HG03521 (cell line): Measurements from ENCODE around the gene RIMBP3C.
"Not testable (repeated sequence)": the region's sequence is repeated elsewhere in the genome, so short reads cannot be mapped to it uniquely, and the experiment has no call there.

Experiments
- ATAC-seq: cut with Tn5 transposase; IDR thresholded peaks from one replicate; pipeline ENCODE4 v1.9.1; 2021; ENCODE audit warnings: mild to moderate bottlenecking, moderate library complexity; ENCODE audit not compliant: unreplicated experiment

RIMBP3C gene

GRCh38 chr22:21579474-21579851 is 28.2 kb upstream of the RIMBP3C start:
- ATAC-seq, result no peak

- no peak for ATAC-seq
Observed at GRCh38 chr22:21573750-21574494, 22.7 kb upstream of the RIMBP3C start.

GRCh38 chr22:21573293-21573734 is 22.1 kb upstream of the RIMBP3C start:
- no peak for ATAC-seq

GRCh38 chr22:21571679-21572078 is 20.4 kb upstream of the RIMBP3C start:
- no peak for ATAC-seq

GRCh38 chr22:21570398-21570797 is 19.1 kb upstream of the RIMBP3C start:
- no peak for ATAC-seq

GRCh38 chr22:21569459-21570170 is 18.4 kb upstream of the RIMBP3C start:
- ATAC-seq, result no peak

GRCh38 chr22:21569076-21569427 is 17.8 kb upstream of the RIMBP3C start:
- not testable (repeated sequence) for ATAC-seq

- no peak for ATAC-seq
Observed at GRCh38 chr22:21568347-21569075, 17.2 kb upstream of the RIMBP3C start.

GRCh38 chr22:21567456-21568346 is 16.4 kb upstream of the RIMBP3C start, which contains the start of gene UBE2L3:
TSS of gene UBE2L3 (plus strand) at chr22:21567714. CDS start at chr22:21567745, 31 bp downstream.
- ATAC-seq, result peak; percentile 72

GRCh38 chr22:21564411-21564810 is 13.2 kb upstream of the RIMBP3C start:
- no peak for ATAC-seq

GRCh38 chr22:21563912-21564311 is 12.7 kb upstream of the RIMBP3C start:
- no peak for ATAC-seq

- ATAC-seq, result not testable (repeated sequence)
Observed at GRCh38 chr22:21560657-21561056, 9.4 kb upstream of the RIMBP3C start.

GRCh38 chr22:21559345-21560125 is 8.3 kb upstream of the RIMBP3C start:
- not testable (repeated sequence) for ATAC-seq

- ATAC-seq, result not testable (repeated sequence)
Observed at GRCh38 chr22:21550678-21551047, 598 bp downstream of the RIMBP3C start.

- peak; percentile 68 for ATAC-seq
Observed at GRCh38 chr22:21550008-21550677, 1.1 kb downstream of the RIMBP3C start.

- ATAC-seq, result not testable (repeated sequence)
Observed at GRCh38 chr22:21549558-21549957, 1.7 kb downstream of the RIMBP3C start.

GRCh38 chr22:21544432-21545322 is 6.6 kb downstream of the RIMBP3C start:
- ATAC-seq, result not testable (repeated sequence)

- not testable (repeated sequence) for ATAC-seq
Observed at GRCh38 chr22:21539862-21540261, 11.4 kb downstream of the RIMBP3C start.
